Liver (tissue), 3 donors: ENCODE results near the gene TICAM2.

Experiments
- NR2F2 ChIP-seq: IDR thresholded peaks from 2 replicates; pipeline ENCODE4 v1.6.1; 2016; ENCODE audit warnings: antibody characterized with exemption
- REST ChIP-seq: IDR thresholded peaks from 2 replicates; pipeline ENCODE4 v1.6.1; 2016; ENCODE audit warnings: antibody characterized with exemption, mild to moderate bottlenecking
- SP1 ChIP-seq: IDR thresholded peaks from 2 replicates; pipeline ENCODE4 v1.6.1; 2018; ENCODE audit warnings: antibody characterized with exemption, mild to moderate bottlenecking
- TAF1 ChIP-seq: conservative IDR thresholded peaks from 2 replicates; pipeline ENCODE4 v1.6.1; 2016; ENCODE audit warnings: antibody characterized with exemption, mild to moderate bottlenecking
- YY1 ChIP-seq: IDR thresholded peaks from 2 replicates; pipeline ENCODE4 v1.6.1; 2016; ENCODE audit warnings: antibody characterized with exemption, mild to moderate bottlenecking
- TF ChIP-seq, protein P1 (sequence below): fragments of 150-350 bp; IDR thresholded peaks from 2 replicates; pipeline ENCODE4 v1.5.1; 2017; ENCODE audit warnings: improper control_type of control experiment, low read depth, low read length; ENCODE audit not compliant: missing input control
- donor health status: healthy.
- donor health status: healthy.

DNA sequence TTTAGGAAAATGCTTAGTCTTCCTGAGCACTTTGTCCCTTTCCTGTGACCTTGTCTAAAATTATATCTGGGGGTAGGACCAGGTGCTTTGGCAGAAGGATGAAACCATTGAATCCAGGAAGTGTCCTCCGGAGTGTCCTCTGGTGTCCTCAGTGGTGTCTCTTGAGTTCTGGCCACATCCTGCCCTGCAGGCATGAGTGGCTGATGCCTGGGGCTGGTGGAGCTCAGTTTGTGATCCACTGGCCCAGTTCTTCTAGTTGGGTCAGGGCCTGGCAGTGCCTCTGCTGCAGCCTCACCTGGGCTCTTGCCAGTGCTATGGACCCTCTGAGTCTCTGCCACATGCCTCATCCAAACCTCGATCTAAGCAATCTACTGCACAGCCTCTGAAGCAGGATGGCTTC, 38.0 kb upstream of the TICAM2 start:
- TF ChIP-seq TAF1 (no peak), SP1 (no peak), REST (no peak), YY1 (no peak), NR2F2 (no peak)
- TF ChIP-seq, protein P1, sequence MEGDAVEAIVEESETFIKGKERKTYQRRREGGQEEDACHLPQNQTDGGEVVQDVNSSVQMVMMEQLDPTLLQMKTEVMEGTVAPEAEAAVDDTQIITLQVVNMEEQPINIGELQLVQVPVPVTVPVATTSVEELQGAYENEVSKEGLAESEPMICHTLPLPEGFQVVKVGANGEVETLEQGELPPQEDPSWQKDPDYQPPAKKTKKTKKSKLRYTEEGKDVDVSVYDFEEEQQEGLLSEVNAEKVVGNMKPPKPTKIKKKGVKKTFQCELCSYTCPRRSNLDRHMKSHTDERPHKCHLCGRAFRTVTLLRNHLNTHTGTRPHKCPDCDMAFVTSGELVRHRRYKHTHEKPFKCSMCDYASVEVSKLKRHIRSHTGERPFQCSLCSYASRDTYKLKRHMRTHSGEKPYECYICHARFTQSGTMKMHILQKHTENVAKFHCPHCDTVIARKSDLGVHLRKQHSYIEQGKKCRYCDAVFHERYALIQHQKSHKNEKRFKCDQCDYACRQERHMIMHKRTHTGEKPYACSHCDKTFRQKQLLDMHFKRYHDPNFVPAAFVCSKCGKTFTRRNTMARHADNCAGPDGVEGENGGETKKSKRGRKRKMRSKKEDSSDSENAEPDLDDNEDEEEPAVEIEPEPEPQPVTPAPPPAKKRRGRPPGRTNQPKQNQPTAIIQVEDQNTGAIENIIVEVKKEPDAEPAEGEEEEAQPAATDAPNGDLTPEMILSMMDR: no peak
